Panc1 (cell line): ENCODE measurements around the gene PAX1. TPM values are rescaled to one million over a fixed set of nuclear protein-coding genes. Genes with fewer than 3 reads are reported as not detected.

ENCODE experiments used
- ATAC-seq: fragments of 200-7000 bp; cut with Tn5 transposase; 2 replicates; pipeline ENCODE4 v1.9.1; 2020; ENCODE audit warnings: mild to moderate bottlenecking, moderate library complexity
- BruUV-seq: library from RNA; stranded (reverse); fragments of 400-500 nt; replicated peaks from 2 replicates; lab custom pipeline; 2021; lab: Mats Ljungman, UMichigan
- CTCF ChIA-PET: fragments of 300-600 bp; sonication (Branson Sonifier 250); formaldehyde crosslinking; loops from one replicate; lab custom pipeline; 2022; ENCODE audit warnings: antibody characterized with exemption; lab: Charles Lee
- POLR2A ChIA-PET: fragments of 300-600 bp; sonication (Branson Sonifier 250); formaldehyde crosslinking; loops from one replicate; lab custom pipeline; 2022; ENCODE audit warnings: antibody characterized with exemption; lab: Charles Lee
- DNase-seq: peaks from one replicate; pipeline ENCODE4 v3.0.0-alpha.2; 2010; ENCODE audit warnings: low read depth, low spot score
- H3K27ac ChIP-seq: 2 replicates; pipeline ENCODE4 v1.5.1; 2011; ENCODE audit warnings: mild to moderate bottlenecking, low read length, inconsistent platforms
- H3K27me3 ChIP-seq: fragments of 200-500 bp; sonication (Bioruptor generic); 2 replicates; pipeline ENCODE4 v1.6.0; 2014; ENCODE audit warnings: low read length, inconsistent platforms; ENCODE audit not compliant: control insufficient read depth, insufficient read depth
- H3K36me3 ChIP-seq: fragments of 200-500 bp; sonication (Bioruptor generic); 2 replicates; pipeline ENCODE4 v1.5.1; 2014; ENCODE audit warnings: inconsistent platforms, mild to moderate bottlenecking, low read length, moderate library complexity; ENCODE audit not compliant: control insufficient read depth, insufficient read depth
- H3K4me1 ChIP-seq: 2 replicates; pipeline ENCODE4 v1.5.1; 2011; ENCODE audit warnings: inconsistent platforms, mild to moderate bottlenecking, low read length, moderate library complexity; ENCODE audit not compliant: control insufficient read depth, insufficient read depth
- H3K4me3 ChIP-seq, 2 experiments: 2 replicates each; pipeline ENCODE4 v1.5.1; 2011 to 2012; ENCODE audit warnings: low read depth in 2 of 2, low read length in 2 of 2, mild to moderate bottlenecking in 2 of 2, inconsistent platforms in 1 of 2, moderate library complexity in 1 of 2
- H3K9me3 ChIP-seq: fragments of 200-500 bp; sonication (Bioruptor generic); 2 replicates; pipeline ENCODE4 v1.5.1; 2014; ENCODE audit warnings: low read depth, mild to moderate bottlenecking, inconsistent platforms, low read length, moderate library complexity; ENCODE audit not compliant: control insufficient read depth, insufficient read depth
- CTCF ChIP-seq: fragments of 450-650 bp; IDR thresholded peaks from 2 replicates; pipeline ENCODE4 v1.5.1; 2017; ENCODE audit warnings: mild to moderate bottlenecking
- POLR2AphosphoS5 ChIP-seq: IDR thresholded peaks from 2 replicates; pipeline ENCODE4 v1.6.1; 2012; ENCODE audit warnings: mild to moderate bottlenecking, low read depth, low read length, moderate library complexity
- REST ChIP-seq, 2 experiments: IDR thresholded peaks; 2 replicates each; pipeline ENCODE4 v1.6.1; 2011 to 2012; ENCODE audit warnings: low read depth in 2 of 2, control low read depth in 1 of 2, low read length in 1 of 2, mild to moderate bottlenecking in 1 of 2, moderate library complexity in 1 of 2; ENCODE audit not compliant: insufficient read depth in 1 of 2
- SIN3A ChIP-seq: IDR thresholded peaks from 2 replicates; pipeline ENCODE4 v1.6.1; 2012; ENCODE audit warnings: low read depth, mild to moderate bottlenecking, low read length, moderate library complexity, borderline replicate concordance; ENCODE audit not compliant: insufficient read depth
- TCF7L2 ChIP-seq: IDR thresholded peaks from 2 replicates; pipeline ENCODE4 v1.6.1; 2011; ENCODE audit warnings: mild to moderate bottlenecking, low read depth, low read length, inconsistent platforms
- in situ Hi-C: cut with HindIII; loops from 2 replicates; pipeline ENCODE4 v1.10.0; 2016; ENCODE audit warnings: low sequenced_read_pairs, low pct_unique_long_range_greater_than_20kb
- intact Hi-C: fragments of 100-400 bp; cut with micrococcal nuclease; formaldehyde crosslinking; loops from one replicate; pipeline ENCODE4 v1.10.0; 2022; ENCODE audit not compliant: unreplicated experiment
- total RNA-seq: library from RNA; stranded (reverse); gene quantifications from one replicate; pipeline ENCODE4 v1.2.1, GENCODE V29; 2021; ENCODE audit not compliant: unreplicated experiment

The PAX1 gene
- total RNA-seq, 1 experiment from 2014 or later, result not detected

- no TSS peak for BruUV-seq
These were observed 1.1 kb downstream of the PAX1 start for GRCh38 chr20:21706261-21707195.

GRCh38 chr20:21707267-21707666 is 1.8 kb downstream of the PAX1 start:
- Histone ChIP-seq H3K4me1 (no peaks in the 10 kb centered on the region), H3K9me3 (no peaks in the 10 kb centered on the region), H3K27me3 (no peaks in the 10 kb centered on the region), H3K36me3 (no peaks in the 10 kb centered on the region), H3K4me3 (no peak overlapping the region), H3K27ac (no peak overlapping the region)
- no TSS peak for BruUV-seq
- ChIA-PET CTCF (no interaction called here), POLR2A (no interaction called here)
- in situ Hi-C loops, result no loop called here
- no peak for DNase-seq
- ATAC-seq, result no peak
- intact Hi-C loops, result no loop called here
- no peak for TF ChIP-seq POLR2AphosphoS5
- no peak for TF ChIP-seq REST (IDR thresholded peaks at IDR 0.05; ENCODE audit: insufficient read depth in 1 of 2, low read depth in 2 of 2, low read length in 1 of 2)
- no peak for TF ChIP-seq CTCF
- TF ChIP-seq TCF7L2, result no peak

More at GRCh38 chr20:21706261-21707195, 1.1 kb downstream of the PAX1 start:
- H3K4me3 ChIP-seq, result no peak overlapping the region
- TF ChIP-seq POLR2AphosphoS5, result no peak
- TF ChIP-seq TCF7L2, result no peak
- TF ChIP-seq SIN3A, result no peak
- TF ChIP-seq REST (IDR thresholded peaks at IDR 0.05; ENCODE audit: insufficient read depth in 1 of 2, low read depth in 2 of 2, low read length in 1 of 2), result no peak
- no peak for TF ChIP-seq CTCF
- ATAC-seq, result no peak
- ChIA-PET CTCF (no interaction called here), POLR2A (no interaction called here)
- intact Hi-C loops (no loop called here), in situ Hi-C loops (no loop called here)
- no peak for DNase-seq
- H3K36me3 ChIP-seq, result no peaks in the 10 kb centered on the region
- H3K27me3 ChIP-seq, result no peaks in the 10 kb centered on the region
- no peaks in the 10 kb centered on the region for H3K4me1 ChIP-seq
- no peak overlapping the region for H3K27ac ChIP-seq
- H3K9me3 ChIP-seq, result no peaks in the 10 kb centered on the region
